ENCODE data around the gene SCP2. TPM values are rescaled to one million over a fixed set of nuclear protein-coding genes. Genes with fewer than 3 reads are reported as not detected.
A peak's percentile ranks its signal among the peaks of the same experiment; 100 is the strongest.

Gene SCP2
- total and polyA plus RNA-seq, 2 of the 4 experiments (the other 2 are of a cell fraction): 70.4 to 83.1 TPM

- Histone ChIP-seq H4K8ac (ENCODE audit: low read depth in 2 of 2, low read length in 2 of 2) (no peak overlapping the region), H3K9ac (ENCODE audit: low read depth, low read length) (no peak overlapping the region), H2BK15ac (ENCODE audit: low read depth, low read length) (no peak overlapping the region), H3K27ac (ENCODE audit: insufficient read depth, low read length) (no peak overlapping the region), H2AFZ (replicated peaks; ENCODE audit: low read length, poor library complexity) (no peak overlapping the region), H3K36me3 (ENCODE audit: control insufficient read depth, insufficient read depth, low read length) (peaks cover 2% of the 10 kb centered on the region; the same call in 1 of the 2 replicates), H3K4me3 (ENCODE audit: insufficient read depth, low read depth, low read length) (no peak overlapping the region), H3K4ac (ENCODE audit: low read depth, low read length) (no peak overlapping the region), H4K20me1 (ENCODE audit: insufficient read depth, low read length) (peaks cover 8% of the 10 kb centered on the region; the same call in 1 of the 2 replicates), H2AK5ac (ENCODE audit: low read depth, low read length) (no peak overlapping the region), H3K23ac (ENCODE audit: low read depth, low read length) (0 out of 2 replicates have a peak overlapping the region, but pooled peaks have one; percentile 25), H3K4me1 (ENCODE audit: control insufficient read depth, insufficient read depth, low read length) (peaks cover 8% of the 10 kb centered on the region), H3K4me2 (ENCODE audit: low read depth, low read length) (no peak overlapping the region), H4K5ac (ENCODE audit: low read depth, low read length) (no peak overlapping the region), H2BK120ac (ENCODE audit: low read depth, low read length) (no peak overlapping the region), H3K56ac (ENCODE audit: extremely low read depth, insufficient read depth, low read length) (no peak overlapping the region), H3K27me3 (ENCODE audit: control insufficient read depth, insufficient read depth, low read length) (no peaks in the 10 kb centered on the region), H3K79me1 (ENCODE audit: low read depth in 1 of 2, low read length in 2 of 2) (peaks cover 41 to 78% of the 10 kb centered on the region in 2 experiments), H2AK9ac (replicated peaks; ENCODE audit: low read depth, low read length, poor library complexity) (no peak overlapping the region), H4K91ac (ENCODE audit: insufficient read depth, low read depth, low read length) (no peak overlapping the region), H2BK5ac (ENCODE audit: low read depth, low read length, poor library complexity, severe bottlenecking) (no peak overlapping the region), H3K9me1 (ENCODE audit: insufficient read depth, low read length) (peaks cover 5% of the 10 kb centered on the region), H3K9me3 (ENCODE audit: control insufficient read depth, insufficient read depth, low read length) (no peaks in the 10 kb centered on the region), H3K18ac (ENCODE audit: low read depth, low read length) (no peak overlapping the region), H3K14ac (replicated peaks; ENCODE audit: low read depth, low read length) (no peak overlapping the region), H2BK20ac (ENCODE audit: low read depth, low read length) (no peak overlapping the region)
- TF ChIP-seq POLR2A (IDR thresholded peaks at IDR 0.05; ENCODE audit: low read depth, low read length) (no peak), RFX5 (IDR thresholded peaks at IDR 0.05; ENCODE audit: low read depth, low read length) (no peak), RCOR1 (IDR thresholded peaks at IDR 0.05; ENCODE audit: insufficient replicate concordance, low read length) (no peak), CEBPB (IDR thresholded peaks at IDR 0.05; ENCODE audit: low read depth, low read length) (no peak), RAD21 (IDR thresholded peaks at IDR 0.05; ENCODE audit: low read length) (no peak), MAFK (IDR thresholded peaks at IDR 0.05; ENCODE audit: low read depth, low read length) (no peak), MXI1 (IDR thresholded peaks at IDR 0.05; ENCODE audit: borderline replicate concordance, low read depth, low read length) (no peak), USF2 (IDR thresholded peaks at IDR 0.05; ENCODE audit: low read depth, low read length) (no peak), MAZ (IDR thresholded peaks at IDR 0.05; ENCODE audit: borderline replicate concordance, low read depth, low read length) (no peak), SMC3 (IDR thresholded peaks at IDR 0.05; ENCODE audit: low read depth, low read length) (no peak), BHLHE40 (IDR thresholded peaks at IDR 0.05; ENCODE audit: low read depth, low read length) (no peak), NFE2L2 (IDR thresholded peaks at IDR 0.05; ENCODE audit: low read depth, low read length) (no peak)
- TF ChIP-seq, protein P1, sequence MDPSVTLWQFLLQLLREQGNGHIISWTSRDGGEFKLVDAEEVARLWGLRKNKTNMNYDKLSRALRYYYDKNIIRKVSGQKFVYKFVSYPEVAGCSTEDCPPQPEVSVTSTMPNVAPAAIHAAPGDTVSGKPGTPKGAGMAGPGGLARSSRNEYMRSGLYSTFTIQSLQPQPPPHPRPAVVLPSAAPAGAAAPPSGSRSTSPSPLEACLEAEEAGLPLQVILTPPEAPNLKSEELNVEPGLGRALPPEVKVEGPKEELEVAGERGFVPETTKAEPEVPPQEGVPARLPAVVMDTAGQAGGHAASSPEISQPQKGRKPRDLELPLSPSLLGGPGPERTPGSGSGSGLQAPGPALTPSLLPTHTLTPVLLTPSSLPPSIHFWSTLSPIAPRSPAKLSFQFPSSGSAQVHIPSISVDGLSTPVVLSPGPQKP (IDR thresholded peaks at IDR 0.05; ENCODE audit: borderline replicate concordance, low read depth, low read length): no peak
- TF ChIP-seq, protein P2, sequence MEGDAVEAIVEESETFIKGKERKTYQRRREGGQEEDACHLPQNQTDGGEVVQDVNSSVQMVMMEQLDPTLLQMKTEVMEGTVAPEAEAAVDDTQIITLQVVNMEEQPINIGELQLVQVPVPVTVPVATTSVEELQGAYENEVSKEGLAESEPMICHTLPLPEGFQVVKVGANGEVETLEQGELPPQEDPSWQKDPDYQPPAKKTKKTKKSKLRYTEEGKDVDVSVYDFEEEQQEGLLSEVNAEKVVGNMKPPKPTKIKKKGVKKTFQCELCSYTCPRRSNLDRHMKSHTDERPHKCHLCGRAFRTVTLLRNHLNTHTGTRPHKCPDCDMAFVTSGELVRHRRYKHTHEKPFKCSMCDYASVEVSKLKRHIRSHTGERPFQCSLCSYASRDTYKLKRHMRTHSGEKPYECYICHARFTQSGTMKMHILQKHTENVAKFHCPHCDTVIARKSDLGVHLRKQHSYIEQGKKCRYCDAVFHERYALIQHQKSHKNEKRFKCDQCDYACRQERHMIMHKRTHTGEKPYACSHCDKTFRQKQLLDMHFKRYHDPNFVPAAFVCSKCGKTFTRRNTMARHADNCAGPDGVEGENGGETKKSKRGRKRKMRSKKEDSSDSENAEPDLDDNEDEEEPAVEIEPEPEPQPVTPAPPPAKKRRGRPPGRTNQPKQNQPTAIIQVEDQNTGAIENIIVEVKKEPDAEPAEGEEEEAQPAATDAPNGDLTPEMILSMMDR (conservative IDR thresholded peaks at IDR 0.05; ENCODE audit: low read depth, low read length): no peak
- dilution Hi-C loops (cut with HindIII; ENCODE audit: low sequenced_read_pairs, unreplicated experiment): no loop called here
- no CpG with 5 or more reads among the region's 3 CpGs for WGBS, 2 experiments (ENCODE audit: extremely low coverage in 2 of 2, insufficient read length in 1 of 2)
- DNase-seq (no peak), ATAC-seq (ENCODE audit: low read depth) (no peak)
- CTCF ChIA-PET: no interaction called here
- intact Hi-C loops (cut with micrococcal nuclease): no loop called here
- POLR2A ChIA-PET (ENCODE audit: unreplicated experiment): no interaction called here
- in situ Hi-C loops (cut with MboI; ENCODE audit: low sequenced_read_pairs): no loop called here
- BruUV-seq (replicated peaks): no TSS peak
Measured at GRCh38 chr1:53023546-53023945, 96.5 kb downstream of the SCP2 start.
